NCI-H1436 (cell line): ENCODE data around the gene MARCHF2.

Source experiments
- DNase-seq: peaks from one replicate; lab custom pipeline; 2025; lab: John Stamatoyannopoulos, UW

MARCHF2 gene

GRCh38 chr19:8477889-8478288, 64.8 kb downstream of the MARCHF2 start:
- DNase-seq, result no peak

- DNase-seq, result no peak
These were observed 65.5 kb downstream of the MARCHF2 start for GRCh38 chr19:8478598-8478997.

- no peak for DNase-seq
These were observed 68.1 kb downstream of the MARCHF2 start for GRCh38 chr19:8481201-8481600.

- DNase-seq, result no peak
These were observed 68.5 kb downstream of the MARCHF2 start for GRCh38 chr19:8481616-8482015.

- DNase-seq, result no peak
These were observed 69.6 kb downstream of the MARCHF2 start for GRCh38 chr19:8482696-8483095.

DNA sequence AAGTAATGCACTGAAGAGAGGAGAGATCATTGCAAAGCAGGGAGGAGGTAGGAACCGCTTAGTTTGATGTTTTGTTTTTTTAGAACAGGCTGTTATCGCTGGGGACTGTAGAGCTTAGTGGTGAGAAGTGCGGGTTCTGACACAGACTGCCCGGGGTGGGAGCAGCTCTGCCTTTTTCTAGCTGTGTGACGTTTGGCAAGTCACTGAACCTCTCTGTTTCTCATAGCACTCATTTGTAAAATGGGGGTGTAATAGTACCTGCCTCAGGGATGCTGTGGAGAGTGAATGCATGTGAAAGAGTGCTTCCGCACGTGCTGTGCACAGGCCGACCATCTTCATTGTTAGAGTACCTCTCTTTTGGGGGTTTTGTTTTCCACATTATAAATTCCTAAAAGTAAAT, 70.1 kb downstream of the MARCHF2 start:
- DNase-seq, result no peak

DNA sequence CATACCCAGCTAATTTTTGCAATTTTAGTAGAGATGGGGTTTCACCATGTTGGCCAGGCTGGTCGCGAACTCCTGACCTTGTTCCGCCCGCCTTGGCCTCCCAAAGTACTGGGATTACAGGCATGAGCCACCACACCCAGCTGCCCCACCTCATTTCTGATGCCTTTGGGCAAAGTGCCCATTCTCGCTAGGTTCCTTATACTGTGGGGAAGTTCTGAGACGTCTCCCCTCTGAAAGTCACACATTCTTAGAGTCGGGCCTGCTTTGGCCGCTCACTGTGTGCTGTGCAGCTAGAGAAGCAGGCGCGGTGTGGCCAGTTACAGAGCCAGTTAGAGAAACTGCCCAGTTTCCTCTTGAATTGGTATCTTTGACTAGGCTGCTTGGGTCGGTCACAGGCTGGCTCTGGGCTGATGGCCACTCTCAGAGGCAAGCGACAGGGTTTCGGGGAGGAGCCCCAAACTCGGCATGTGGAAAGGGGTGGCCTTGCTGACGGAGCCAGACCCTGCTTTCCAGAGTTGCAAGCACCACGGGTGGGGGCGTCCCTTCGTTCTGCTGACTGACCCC, 71.3 kb downstream of the MARCHF2 start:
- DNase-seq, result no peak

DNA sequence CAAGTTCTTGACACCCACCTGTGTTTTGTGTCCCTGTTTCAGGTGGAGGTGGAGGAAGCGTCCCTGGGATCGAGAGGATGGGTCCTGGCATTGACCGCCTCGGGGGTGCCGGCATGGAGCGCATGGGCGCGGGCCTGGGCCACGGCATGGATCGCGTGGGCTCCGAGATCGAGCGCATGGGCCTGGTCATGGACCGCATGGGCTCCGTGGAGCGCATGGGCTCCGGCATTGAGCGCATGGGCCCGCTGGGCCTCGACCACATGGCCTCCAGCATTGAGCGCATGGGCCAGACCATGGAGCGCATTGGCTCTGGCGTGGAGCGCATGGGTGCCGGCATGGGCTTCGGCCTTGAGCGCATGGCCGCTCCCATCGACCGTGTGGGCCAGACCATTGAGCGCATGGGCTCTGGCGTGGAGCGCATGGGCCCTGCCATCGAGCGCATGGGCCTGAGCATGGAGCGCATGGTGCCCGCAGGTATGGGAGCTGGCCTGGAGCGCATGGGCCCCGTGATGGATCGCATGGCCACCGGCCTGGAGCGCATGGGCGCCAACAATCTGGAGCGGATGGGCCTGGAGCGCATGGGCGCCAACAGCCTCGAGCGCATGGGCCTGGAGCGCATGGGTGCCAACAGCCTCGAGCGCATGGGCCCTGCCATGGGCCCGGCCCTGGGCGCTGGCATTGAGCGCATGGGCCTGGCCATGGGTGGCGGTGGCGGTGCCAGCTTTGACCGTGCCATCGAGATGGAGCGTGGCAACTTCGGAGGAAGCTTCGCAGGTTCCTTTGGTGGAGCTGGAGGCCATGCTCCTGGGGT, 72.7 kb downstream of the MARCHF2 start:
- DNase-seq, result no peak

- DNase-seq, result no peak
These were observed 73.6 kb downstream of the MARCHF2 start for GRCh38 chr19:8486661-8487136.

DNA sequence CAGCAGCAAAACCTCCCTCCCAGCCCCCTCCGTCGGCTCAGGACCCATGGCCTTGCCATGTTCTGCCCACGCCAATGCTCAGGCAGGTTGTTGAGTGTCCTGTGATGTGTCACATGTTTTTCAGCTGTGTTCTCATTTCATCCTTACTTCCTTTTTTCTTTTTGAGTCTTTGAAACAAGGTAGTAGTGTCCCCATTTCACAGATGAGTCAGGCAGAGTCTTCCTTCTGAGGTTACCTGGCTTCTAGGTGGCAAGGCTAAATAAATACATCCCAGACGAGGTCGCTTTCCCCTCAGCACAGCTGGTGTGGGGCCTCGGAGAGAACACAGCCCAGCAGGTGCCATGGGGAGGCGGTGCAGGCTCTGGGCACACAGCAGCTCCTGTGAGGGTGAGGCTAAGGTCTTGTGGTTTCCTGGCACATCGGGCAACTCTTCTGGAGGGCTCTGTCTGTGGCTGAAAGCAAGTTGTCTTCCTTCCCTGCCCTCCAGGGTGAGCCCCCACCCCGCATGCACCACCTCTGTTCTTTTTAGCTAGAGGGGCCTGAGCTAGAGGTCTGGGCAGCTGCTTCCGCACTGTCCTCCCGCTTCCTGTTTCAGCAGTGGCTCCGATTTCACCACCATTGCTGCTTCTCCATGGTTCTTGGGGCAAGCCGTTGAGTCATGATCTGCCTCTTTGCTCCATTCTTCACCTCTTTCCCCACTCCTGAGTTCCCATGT, 74.2 kb downstream of the MARCHF2 start:
- DNase-seq, result no peak

- no peak for DNase-seq
These were observed 75.3 kb downstream of the MARCHF2 start for GRCh38 chr19:8488365-8488764.
